Measurements from ENCODE around the gene TMCO4. TPM values are rescaled to one million over a fixed set of nuclear protein-coding genes. Genes with fewer than 3 reads are reported as not detected.
A peak's percentile ranks its signal among the peaks of the same experiment; 100 is the strongest.

TMCO4 gene
- total RNA-seq, 1 experiment from 2014 or later = 19.7 TPM

DNA sequence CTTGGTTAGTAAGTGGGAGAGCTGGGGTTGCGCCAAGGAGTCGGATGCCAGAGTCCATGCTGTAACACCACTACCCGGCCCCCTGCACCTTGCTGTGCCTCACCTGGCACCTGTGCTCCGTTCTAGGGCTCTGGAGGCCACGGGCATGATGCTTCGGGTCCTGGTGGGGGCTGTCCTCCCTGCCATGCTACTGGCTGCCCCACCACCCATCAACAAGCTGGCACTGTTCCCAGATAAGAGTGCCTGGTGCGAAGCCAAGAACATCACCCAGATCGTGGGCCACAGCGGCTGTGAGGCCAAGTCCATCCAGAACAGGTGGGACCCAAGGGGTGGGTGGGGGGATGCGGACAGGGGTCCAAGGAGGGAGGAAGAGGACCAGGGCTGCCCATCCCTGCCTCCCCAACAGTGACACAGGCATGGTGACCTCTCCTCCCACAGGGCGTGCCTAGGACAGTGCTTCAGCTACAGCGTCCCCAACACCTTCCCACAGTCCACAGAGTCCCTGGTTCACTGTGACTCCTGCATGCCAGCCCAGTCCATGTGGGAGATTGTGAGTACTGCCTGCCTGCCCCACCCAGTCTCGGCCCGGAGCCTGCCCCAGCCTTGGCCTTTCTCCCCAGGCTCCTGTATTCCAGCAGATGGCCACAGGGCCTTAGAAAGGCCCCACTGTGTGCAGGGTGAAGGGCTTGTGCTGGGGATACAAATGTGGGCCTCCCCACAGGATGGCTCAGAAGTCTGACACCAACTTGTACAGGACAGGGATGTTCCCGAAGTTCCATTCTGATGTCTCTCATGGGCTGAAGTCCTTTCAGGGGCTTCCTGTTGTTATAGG is 144.6 kb downstream of the TMCO4 start:
- no peak for DNase-seq
- no peaks in the 10 kb centered on the region for H3K9me3 ChIP-seq (ENCODE audit: low read length)
- H4K20me1 ChIP-seq (ENCODE audit: low read length) = no peaks in the 10 kb centered on the region
- no peak overlapping the region for H3K9ac ChIP-seq (ENCODE audit: low read length)
- intact Hi-C loops (cut with micrococcal nuclease) = loop anchor here (5.0 kb wide), 1 partner anchor 313 kb away; no protein-coding TSS in a partner anchor
- H3K9me2 ChIP-seq (replicated peaks; ENCODE audit: low read length) = no peaks in the 10 kb centered on the region
- ChIA-PET CTCF (interaction anchor here (0.7 kb wide), 1 partner anchor 384 kb away, joined by 3 read pairs; no protein-coding TSS in a partner anchor), POLR2A (ENCODE audit: unreplicated experiment) (interaction anchor here (0.5 kb wide), 1 partner anchor 40 kb away, joined by 3 read pairs; no protein-coding TSS in a partner anchor)
- H3F3A ChIP-seq (ENCODE audit: low read length, unreplicated experiment) = no peaks in the 10 kb centered on the region
- TF ChIP-seq EZH2phosphoT487 (IDR thresholded peaks at IDR 0.05; ENCODE audit: borderline replicate concordance, low read length) (no peak), EZH2 (IDR thresholded peaks at IDR 0.05; ENCODE audit: low read length, unreplicated experiment) (no peak), CTCF (conservative IDR thresholded peaks at IDR 0.05; ENCODE audit: low read depth, low read length) (no peak)
- no peak for ATAC-seq
- H3K4me1 ChIP-seq (ENCODE audit: insufficient read depth, low read length) = peaks cover 24% of the 10 kb centered on the region
- BruUV-seq (replicated peaks) = no TSS peak
- no peaks in the 10 kb centered on the region for H3K36me3 ChIP-seq (ENCODE audit: low read depth, low read length)
- H3K4me3 ChIP-seq (ENCODE audit: low read length) = no peak overlapping the region
- no peaks in the 10 kb centered on the region for H3K27me3 ChIP-seq (ENCODE audit: low read length)
- no peak overlapping the region for H3K4me2 ChIP-seq (ENCODE audit: low read length)
- peaks cover 3% of the 10 kb centered on the region for H3K79me2 ChIP-seq (ENCODE audit: low read length)
- H3K27ac ChIP-seq (ENCODE audit: low read length) = no peak overlapping the region
- H2AFZ ChIP-seq (ENCODE audit: low read length) = no peak overlapping the region

- peak overlapping the region; percentile 53 for H3K4me2 ChIP-seq (ENCODE audit: low read length)
- H3K9me3 ChIP-seq (ENCODE audit: low read length) = no peaks in the 10 kb centered on the region
- peak overlapping the region; percentile 1; the same call in 1 of the 2 replicates for H3K4me3 ChIP-seq (ENCODE audit: low read length)
- no TSS peak for BruUV-seq (replicated peaks)
- no peak for TF ChIP-seq EZH2phosphoT487 (IDR thresholded peaks at IDR 0.05; ENCODE audit: borderline replicate concordance, low read length)
- TF ChIP-seq EZH2 (IDR thresholded peaks at IDR 0.05; ENCODE audit: low read length, unreplicated experiment) = no peak
- TF ChIP-seq CTCF (conservative IDR thresholded peaks at IDR 0.05; ENCODE audit: low read depth, low read length) = no peak
- ChIA-PET POLR2A (ENCODE audit: unreplicated experiment) (no interaction called here), CTCF (interaction anchor here (0.5 to 1.0 kb wide), 7 partner anchors 51 to 535 kb away, joined by 3 to 6 read pairs (median 3); a partner anchor contains a TSS)
- ATAC-seq (peak; percentile 87), DNase-seq (peak; percentile 81)
- H3K27me3 ChIP-seq (ENCODE audit: low read length) = no peaks in the 10 kb centered on the region
- H3K4me1 ChIP-seq (ENCODE audit: insufficient read depth, low read length) = peaks cover 22% of the 10 kb centered on the region
- H3K36me3 ChIP-seq (ENCODE audit: low read depth, low read length) = no peaks in the 10 kb centered on the region
- no peaks in the 10 kb centered on the region for H3F3A ChIP-seq (ENCODE audit: low read length, unreplicated experiment)
- H2AFZ ChIP-seq (ENCODE audit: low read length) = peak overlapping the region; percentile 25; the same call in 1 of the 2 replicates
- no peaks in the 10 kb centered on the region for H4K20me1 ChIP-seq (ENCODE audit: low read length)
- H3K9ac ChIP-seq (ENCODE audit: low read length) = no peak overlapping the region
- intact Hi-C loops (cut with micrococcal nuclease) = loop anchor here (5.0 kb wide), 1 partner anchor 312 kb away; no protein-coding TSS in a partner anchor
- no peaks in the 10 kb centered on the region for H3K9me2 ChIP-seq (replicated peaks; ENCODE audit: low read length)
- peak overlapping the region; percentile 34 for H3K27ac ChIP-seq (ENCODE audit: low read length)
- peaks cover 6% of the 10 kb centered on the region for H3K79me2 ChIP-seq (ENCODE audit: low read length)
Measured at GRCh38 chr1:19654386-19654785, 145.3 kb downstream of the TMCO4 start.
